Putamen (tissue), 1 donor: Measurements from ENCODE around the gene INPP4B.
A peak's percentile ranks its signal among the peaks of the same experiment; 100 is the strongest.

Experiments
- DNase-seq: peaks from one replicate; pipeline ENCODE4 v3.0.0-alpha.2; 2016; ENCODE audit warnings: low spot score

INPP4B gene

DNA sequence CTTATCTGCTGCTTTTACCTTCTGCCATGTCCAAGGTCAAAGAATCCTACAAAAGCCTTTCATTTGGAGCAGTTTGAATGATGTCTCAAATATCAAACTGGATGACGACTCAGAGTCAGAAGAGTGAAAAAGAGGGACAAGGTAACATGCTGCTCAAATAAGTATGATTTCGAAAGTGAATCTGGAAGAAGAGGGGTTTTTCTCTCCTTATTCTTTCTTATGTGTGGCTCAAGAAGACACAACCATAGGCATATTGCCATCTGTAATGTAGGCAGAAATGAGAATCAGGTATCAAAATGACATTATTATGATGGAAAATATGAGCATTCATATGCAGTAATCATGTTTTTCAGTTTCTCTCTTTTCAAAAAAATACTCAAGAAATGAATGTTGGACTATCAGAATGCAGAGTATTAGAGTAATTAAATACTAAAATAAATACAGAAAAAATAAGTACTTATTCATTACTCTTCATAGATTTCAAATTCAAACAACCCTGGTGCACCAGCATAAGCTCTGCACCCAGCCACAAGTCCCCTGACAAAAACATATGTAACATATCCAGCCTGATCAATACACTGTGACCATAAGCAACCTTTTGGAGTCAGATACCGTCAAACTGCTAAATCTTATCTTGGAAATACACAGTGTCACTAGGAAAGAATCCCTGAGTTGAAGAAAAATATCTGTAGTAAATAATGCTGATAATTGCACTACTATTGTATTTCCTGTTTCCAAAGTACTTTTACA lies 468.6 kb downstream of the INPP4B start:
- DNase-seq = no peak

DNA sequence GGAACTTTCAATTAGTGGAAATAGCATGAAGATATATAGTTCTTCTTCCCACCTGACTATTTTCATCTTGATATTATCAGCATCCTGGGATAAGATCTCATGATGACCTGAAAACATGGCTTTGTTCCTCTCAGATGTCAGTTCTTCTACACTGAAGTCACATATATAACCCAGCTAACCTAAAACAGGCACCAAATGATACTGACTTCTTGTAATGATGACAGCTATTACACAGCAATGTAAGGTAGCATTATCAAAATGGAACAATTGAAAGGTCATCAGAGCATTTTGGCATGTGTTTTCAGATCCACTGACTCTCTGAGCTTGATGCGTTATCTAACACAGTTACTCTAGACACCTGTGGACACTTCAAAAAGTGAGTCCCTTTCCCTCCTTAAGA lies 469.9 kb downstream of the INPP4B start:
- no peak for DNase-seq

DNA sequence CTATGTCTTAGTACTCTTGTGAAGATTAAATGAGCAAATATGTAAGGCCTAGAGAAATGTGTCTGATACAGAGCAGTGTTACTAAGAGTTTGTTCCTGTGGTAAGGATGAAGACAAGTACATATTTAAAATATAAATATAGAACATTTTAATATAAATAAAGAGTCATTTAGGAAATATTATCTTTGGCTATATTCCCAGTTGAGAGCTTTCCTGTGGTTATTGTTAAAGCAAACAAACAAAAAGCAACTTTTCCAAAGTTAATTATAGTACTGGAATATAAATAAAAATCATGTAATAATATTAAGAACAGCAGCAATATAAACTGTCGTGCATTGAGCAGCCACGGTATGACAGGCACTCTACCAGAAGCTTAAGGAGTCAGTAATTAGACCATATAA lies 472.5 kb downstream of the INPP4B start:
- DNase-seq = no peak

DNA sequence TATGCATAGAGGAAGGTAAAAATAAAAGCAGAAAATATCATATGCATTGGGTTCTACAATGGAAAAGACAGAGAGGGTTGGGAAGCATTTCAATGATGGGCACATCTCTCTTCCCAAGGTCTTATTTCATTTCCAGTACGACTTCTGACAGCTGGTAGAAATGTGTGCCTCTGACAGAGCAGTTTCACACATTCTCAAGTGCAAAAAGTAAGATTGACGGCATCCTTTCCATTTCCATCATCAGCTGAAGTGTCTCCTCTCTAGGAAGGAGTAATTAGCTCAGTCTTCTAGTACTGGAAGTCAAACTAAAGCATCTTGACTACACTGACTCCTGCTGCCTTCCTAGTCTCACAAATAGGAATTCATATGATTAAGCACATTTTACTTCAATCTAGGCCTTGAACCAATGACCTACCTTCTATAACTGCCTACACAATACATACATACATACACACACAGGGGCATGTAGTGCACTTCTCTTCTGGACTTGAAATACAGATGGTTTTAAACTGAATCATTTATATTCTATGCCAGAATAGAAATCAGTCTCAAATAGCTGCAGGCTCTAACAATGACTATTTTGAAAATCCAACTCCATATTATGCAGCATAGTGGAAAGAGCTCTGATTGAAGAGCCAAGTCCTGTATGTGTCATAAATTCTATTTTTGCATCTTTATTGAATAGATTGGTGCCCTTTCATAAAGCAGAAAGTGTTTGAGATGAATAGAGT lies 473.4 kb downstream of the INPP4B start:
- DNase-seq = no peak

DNA sequence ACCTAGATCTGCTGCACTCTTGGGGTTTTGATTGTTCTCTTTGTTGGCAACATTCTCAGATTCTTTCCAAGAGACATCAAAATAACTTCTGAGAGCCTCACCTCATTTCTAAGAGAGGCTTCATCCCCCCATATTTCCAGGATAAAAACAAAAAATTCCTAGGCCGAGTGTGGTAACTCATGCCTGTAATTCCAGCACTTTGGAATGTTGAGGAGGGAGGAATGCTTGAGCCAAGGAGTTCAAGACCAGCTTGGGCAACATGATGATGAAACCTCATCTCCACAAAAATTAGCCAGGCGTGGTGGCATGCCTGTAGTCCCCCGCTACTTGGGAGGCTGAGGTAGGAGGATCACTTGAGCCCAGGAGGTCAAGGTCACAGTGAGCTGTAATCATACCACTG lies 477.0 kb downstream of the INPP4B start:
- no peak for DNase-seq

DNA sequence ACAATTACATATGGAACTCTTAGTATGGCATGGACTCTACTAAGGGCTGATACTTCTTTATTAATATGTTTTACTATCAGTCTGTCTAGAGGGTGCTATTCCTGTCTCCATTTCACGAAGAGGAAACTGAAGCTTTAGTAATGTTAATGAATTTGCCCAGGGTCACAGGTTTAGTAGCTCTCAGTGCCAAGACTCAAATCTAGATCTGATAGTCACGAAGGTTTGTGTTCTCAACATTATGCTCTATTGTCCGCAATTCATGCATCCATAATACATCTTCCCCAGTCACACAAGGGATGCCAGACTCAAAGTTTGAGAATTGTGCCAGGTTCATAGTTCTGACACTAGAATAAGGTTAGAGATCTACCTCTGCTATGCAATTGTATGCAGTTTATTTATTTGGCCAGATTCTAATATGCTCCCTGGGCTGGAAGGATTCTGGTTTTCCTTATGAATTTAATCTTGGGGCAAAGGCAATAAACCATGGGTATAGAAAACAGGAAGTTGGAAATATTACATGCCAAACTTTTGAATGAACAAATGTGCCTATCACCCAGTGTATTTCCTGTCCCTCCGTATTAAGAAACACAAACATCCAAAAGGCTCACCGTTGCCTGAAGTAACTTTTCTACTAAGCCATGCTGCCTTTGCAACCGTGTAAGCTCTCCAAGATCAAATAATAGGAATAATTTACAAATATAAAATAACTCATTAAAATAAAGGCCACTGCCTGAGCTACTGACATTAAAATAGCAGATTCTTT lies 478.5 kb downstream of the INPP4B start:
- DNase-seq = no peak

DNA sequence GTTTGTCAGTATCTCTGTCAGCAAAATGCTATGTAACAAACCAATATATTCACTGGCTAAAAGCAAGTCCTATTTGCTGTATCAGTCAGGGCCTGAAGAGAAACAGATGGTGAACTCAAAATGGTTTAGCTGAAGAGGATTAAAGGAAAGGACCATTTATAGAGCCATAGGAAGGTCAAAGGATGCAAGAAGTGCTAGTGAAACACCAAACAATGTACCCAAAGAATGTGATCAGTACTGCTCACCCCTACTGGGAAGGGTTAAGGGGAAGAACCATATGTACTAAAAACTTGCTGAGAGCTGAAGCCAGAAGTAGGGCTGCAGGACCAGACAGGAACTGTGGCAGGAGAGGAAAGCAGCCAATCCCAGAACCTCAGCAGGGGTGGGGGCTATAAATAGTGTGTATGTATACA lies 479.3 kb downstream of the INPP4B start:
- DNase-seq = no peak

DNA sequence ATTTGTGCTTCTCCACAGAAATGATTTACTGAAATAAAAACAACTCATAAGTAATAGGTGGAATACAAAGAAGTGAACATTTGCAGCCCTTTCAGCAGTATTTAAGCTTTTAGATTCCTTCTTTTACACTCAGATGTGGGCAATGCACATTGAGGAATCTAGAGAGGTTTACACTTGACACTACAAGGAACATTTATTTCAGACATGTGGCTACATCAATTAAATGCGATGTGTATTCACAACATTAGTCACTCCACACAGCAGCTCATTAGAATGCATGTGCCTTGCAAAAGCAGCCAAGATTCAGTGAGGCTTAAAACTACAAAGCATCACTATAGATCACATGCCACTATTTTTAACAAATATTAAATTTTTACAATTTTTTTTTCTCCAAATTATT lies 480.7 kb downstream of the INPP4B start:
- DNase-seq = no peak

DNA sequence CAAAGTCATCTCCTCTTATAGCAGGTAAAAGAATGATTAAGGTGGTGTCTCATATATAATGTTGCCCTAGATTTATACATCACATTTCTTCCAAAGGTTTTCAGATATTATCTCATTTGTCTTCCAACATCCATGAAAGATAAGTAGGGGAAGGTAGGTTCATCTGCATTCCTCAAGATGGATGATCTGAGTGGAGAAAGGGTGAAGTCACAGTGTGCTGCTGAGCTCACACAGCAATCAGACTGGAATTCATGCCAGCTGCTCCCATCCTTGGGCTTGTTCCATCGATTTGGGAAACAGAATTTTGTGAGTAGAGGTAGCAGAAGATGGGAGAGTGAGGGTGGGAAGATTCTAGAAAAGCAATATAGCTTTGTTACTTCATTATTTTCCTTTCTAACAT lies 482.4 kb downstream of the INPP4B start:
- no peak for DNase-seq

DNA sequence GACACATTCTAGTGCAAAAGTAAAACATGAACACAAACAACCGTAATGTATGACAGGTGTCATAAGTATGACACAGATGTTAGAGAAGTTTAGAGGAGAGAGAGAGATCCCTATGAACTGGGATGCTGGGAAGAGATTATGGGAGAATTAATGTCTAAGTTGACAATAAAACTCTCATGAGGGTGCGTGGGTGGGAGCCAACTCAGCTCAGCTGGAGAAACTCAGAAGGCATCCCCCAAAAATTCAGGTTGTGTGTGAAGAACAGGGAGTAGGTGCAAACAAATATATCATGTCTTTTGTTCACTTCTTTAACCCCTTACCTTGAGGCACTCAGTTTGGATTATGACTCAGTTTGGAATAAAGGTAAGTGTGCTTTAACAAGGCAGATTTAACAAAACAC lies 484.1 kb downstream of the INPP4B start:
- no peak for DNase-seq

DNA sequence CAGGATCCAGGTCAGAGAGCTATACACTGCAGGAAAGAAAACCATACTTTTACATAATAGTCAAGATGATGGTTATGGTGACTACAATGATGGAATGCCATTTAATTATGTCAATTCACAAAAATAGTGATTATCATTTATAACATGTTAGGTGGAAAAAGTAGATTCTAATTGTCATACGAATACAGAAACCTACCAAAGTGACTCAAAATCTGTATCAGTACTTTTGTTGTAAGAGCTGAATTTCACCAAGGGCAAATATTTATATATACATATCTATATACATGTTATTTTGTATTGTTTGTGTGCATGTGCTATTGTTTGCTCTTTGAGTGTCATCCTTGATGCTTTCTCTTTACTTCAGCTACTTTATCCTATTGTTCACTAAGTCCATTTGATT lies 485.4 kb downstream of the INPP4B start:
- DNase-seq = no peak

DNA sequence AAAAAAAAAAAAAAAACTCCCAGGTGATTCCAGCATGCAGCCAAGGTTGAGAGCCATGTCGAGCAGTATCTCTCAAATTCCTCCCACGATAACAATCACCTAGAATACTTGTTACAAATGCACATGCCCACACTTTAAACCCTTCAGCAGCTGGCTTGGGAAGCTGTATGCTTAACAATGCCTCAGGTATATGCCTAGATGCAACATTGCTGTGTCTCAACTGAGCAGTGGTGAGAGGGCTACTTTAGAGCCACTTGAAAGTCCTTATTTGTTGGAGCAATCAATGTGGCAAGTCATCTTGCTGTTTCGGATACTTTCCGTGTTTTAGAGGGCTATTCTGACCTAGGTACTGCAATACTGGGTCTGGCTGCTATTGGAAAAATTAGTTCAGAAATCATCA lies 487.4 kb downstream of the INPP4B start:
- peak; percentile 38 for DNase-seq

DNA sequence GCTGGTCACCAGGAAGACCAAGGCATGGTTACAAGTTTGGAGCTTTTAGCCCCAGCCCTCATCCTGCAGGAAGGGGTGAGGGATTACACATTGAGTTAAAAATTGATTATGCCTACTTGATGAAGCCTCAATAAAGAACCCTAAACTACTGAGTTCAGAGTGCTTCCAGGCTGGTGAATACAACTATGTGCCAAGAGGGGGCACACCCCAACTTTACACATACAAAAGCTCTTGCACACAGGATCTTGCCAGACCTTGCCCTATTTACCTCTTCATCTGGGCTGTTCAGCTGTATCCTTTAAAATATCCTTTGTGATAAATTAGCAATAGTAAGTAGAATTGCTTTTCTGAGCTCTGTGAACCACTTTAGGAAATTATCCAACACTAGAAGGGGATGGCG lies 489.3 kb downstream of the INPP4B start:
- no peak for DNase-seq

DNA sequence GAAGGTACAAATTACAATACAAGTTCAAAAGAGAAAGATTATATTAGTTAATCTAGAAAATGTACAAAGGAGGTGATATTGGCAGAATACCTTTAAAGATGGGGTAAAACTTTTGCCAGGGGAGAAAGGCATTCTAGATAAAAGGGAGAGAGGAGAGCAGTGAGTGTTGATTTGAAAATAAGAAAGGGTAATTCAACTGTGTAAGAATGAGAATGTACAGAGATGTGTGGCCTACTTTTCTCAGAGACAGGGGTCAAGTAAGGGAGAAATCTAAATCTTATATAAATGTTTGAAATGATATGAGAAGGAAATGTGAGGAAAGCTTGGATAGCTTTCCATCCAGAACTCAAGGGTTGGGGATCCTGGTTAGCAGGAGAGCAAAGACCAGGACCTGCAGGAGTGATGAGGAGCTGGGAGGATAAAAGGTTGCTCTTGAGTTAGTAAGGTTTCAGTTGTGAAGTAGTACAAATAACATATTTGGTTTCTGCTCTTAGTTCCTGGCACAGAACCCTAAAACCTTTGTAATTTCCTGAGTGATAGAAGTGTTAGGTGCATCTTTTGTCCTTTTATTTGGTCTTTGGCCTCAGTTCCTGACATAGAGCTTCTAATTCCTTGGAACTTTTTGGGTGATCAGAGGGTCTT lies 489.9 kb downstream of the INPP4B start:
- DNase-seq = no peak

DNA sequence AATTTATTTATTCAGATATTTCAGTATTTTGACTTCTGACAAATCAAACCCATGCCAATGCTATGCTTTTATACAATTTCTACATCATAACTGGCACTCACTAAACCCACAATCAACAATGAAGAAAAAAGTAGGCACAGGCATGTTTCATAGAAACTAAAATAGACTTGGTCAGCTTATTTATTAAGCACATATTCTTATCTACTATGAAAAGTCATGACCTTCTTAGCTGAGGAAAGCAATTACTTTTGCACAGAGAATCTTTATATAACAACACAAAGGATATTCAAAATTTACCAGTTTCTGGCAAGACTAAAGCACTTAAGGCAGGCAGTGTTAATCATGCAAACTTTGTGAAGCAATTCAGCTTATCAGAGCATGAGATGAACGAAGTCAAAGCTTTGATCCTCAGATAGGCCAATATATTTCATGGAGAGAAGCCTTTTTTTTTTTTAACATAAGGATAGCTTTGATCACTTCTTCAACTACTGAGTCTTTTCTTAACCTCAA lies 490.6 kb downstream of the INPP4B start:
- DNase-seq = no peak

DNA sequence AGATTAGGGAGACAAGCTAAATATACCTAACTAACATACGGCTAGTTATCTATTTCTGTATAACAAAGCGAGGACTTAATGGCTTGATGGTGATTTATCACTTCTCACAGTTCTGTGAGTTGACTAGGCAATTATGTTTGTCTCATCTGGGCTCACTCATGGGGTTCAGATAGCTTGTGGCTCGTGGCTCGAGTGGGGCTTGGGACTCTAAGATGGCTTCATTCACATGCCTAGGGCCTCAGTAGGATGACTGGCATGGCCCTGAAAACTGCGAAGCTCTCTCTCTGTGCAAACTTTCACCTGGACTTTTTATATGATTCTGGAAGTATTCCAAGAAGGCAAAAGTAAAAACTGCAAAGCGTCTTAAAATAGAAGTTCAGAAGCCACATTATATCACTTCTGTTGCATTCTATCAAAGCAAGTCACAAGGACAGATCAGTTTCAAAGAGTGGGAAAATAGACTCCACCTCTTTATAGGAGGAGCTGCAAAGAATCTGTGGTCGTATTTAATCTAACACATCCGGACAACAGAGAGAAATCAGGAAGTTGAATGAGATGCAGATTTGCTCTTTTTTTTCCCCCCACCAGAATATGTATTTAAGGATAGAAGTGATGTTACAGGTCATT lies 491.2 kb downstream of the INPP4B start:
- DNase-seq = no peak

DNA sequence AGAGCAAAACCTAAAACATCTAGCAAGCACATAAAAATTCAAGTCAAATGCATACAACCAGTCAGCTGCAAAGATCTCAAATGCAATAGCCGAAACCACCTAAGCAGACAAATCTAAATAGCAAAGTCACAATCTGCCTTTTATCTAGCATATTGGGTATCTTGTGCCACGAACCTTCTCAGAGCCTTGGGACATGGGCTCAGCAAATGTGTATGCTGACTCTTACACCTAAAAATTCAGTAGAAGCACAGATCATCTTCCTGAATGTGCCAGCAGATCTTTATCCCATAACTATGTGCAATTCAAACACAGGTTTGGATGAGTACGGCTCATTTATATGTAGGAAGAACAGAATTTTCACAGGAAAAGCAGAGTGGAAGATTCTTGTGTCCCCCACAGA lies 492.1 kb downstream of the INPP4B start:
- DNase-seq = no peak

DNA sequence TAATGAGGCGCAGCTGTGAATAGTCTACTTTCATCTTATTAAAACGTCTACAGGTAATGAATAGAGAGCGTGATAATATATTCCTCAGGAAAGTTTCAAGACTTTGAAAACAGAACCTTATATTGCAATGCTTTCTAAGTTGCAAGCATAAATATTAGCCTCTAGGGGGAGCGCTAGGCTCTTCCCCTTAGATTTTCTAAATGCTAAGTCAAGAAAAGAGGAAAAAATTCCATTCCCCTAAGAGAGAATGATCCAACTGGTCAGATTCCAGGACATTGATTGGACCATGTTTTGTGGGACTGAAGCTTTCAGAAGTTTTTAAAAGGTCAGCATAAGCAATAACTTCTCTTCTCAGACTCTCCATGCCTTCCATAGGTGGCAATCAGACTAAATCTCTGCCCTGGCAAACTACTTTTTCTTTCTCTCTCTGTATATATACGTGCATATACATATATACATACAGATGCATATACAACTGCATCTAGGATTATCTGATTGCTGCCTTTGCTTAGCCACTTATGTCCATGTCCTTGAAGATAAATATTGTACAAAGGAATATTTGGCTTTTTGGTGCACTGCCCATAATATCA lies 492.9 kb downstream of the INPP4B start:
- DNase-seq = peak; percentile 29

DNA sequence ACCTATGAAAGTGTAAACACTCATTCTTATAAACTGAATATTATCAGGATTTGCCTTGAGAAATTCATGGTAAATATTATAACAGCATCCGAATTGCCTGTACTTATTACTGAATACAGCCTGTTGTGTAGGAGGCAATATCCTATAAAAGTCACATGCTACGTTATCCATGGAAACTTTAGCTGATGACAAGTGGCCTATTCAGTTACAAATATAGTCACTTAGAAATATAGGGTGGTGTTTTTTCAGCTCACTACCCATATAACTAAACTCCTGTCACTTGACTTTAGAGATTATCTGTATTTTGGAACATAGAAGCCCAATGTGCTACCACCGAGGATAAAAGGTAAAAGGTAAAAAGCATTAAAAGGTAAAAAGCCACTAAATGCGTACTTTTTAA lies 493.4 kb downstream of the INPP4B start:
- no peak for DNase-seq

DNA sequence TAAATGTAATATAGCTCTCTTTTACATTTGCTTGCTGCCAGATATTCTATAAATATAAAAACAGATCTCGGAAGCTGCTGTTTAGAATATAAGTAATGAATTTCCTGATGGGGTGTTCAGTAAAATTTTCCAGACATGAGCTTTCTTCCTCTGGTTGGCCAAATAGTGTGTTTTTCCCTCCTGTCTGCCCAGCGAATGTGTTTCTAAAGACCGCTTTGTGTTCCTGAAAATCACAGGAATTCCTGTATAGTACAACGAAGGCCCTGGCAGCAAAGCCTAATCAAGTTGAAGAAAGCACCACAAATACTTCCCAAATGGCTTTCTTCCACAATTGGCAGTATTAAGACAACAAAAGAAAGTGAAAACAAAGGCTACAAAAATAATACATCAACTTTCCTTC lies 494.1 kb downstream of the INPP4B start:
- peak; percentile 7 for DNase-seq

DNA sequence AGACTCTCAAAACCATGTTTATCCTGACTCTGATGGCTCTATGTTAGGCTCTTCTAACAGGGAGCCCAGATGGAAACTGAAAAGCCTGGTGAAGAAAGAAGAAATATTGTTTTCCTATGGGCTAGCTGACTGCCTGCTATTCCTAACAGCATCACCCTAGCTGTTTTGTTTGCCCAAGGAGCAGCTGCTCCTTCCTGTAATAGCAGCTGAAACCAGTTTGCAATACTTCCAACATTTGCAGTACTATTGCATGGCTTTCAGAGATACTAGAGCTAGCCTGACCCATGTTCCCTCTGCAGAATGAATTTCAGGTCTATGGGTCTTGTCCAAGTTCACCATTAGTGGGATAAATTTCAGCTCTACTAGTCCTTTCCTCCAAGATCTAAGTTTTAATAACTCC lies 495.2 kb downstream of the INPP4B start:
- no peak for DNase-seq
